ENCODE data around the gene CRISPLD2.
A peak's percentile ranks its signal among the peaks of the same experiment; 100 is the strongest.
"Not testable (repeated sequence)": the region's sequence is repeated elsewhere in the genome, so short reads cannot be mapped to it uniquely, and the experiment has no call there.

Gene CRISPLD2

GRCh38 chr16:84919269-84919668 lies 99.5 kb downstream of the CRISPLD2 start:
- DNase-seq: no peak

GRCh38 chr16:84919708-84920107 lies 99.9 kb downstream of the CRISPLD2 start:
- DNase-seq: no peak

DNA sequence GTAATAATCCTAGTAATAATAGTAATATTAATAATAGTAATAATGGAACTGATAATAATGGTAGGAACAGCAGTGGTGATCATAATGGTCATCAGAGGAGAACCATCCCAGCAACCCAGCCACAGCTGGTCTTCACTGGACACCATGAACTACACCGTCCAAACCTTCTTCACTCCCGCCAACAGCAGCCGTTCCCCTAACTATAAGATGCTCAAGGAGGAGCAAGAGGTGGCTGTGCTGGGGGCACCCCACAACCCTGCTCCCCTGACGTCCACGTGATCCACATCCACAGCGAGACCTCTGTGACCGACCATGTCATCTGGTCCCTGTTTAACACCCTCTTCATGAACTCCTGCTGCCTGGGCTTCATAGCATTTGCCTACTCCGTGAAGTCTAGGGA lies 100.5 kb downstream of the CRISPLD2 start:
- no peak for DNase-seq

- DNase-seq: no peak
These were observed 102.8 kb downstream of the CRISPLD2 start for GRCh38 chr16:84922351-84923120.

DNA sequence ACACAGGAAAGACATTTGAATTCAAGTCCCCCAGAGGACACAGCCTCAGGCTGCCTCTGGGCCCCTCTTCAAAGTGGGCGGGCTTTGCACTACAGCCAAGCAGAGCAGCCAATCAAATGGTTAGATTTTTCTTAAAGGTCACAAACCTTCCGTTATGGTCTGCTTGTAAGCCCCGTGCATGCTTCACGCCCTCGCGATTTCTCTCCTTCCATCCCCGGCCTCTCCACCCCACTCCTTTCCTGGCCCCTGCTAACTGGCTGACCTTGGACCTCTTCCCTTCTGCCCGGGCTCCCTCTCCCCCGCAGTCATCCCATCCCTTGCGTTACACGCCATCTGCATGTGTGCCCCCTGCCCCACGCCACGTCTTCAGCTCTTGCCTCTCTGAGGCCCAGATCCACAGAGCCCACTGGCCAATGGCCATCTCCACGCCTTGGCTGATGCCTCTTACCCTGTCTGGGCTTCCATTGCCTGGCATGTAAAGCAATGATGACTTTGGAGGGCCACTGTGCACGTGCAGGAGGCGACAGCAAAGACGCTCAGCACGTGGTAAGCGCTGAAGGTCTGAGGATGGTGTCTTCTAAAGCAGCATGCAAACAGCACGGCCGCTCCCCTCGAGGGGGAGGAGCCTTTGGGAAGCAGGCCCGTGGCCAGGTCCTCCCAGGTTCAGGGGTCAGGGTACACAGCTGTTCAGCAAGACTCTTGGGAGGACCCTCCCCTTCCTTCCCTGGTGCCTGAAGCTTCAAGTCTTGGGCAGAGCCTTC lies 104.7 kb downstream of the CRISPLD2 start:
- no peak for DNase-seq

- DNase-seq: peak; percentile 42 to 45
These were observed 105.4 kb downstream of the CRISPLD2 start for GRCh38 chr16:84925092-84925772.

DNA sequence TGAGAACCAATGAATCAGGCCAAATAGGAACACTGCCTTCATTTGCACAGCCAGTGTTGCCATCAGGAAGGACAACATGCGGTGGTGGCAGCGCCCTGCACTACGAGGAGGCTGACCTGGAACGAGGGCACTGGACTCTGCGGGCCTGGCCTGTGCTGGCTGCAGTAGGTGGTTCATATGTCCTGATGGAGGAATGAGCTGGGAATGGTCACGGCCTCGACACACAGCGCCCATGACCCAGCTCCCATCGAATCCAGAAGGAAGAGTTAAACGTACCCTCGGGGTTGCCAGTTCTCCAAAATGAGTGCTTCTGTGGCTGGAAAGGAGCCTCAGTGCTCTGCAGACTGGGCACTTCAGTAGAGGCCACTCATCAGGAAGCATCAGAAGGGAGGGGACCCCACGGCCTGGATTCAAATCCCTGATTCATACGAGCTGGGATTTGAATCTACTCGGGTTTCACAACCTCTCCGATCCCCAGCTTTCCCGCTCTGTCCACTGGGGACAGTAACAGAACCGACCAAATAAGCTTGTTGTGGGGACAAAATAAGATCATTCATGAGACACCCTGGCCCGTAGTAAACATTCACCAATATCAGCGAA lies 106.1 kb downstream of the CRISPLD2 start:
- no peak for DNase-seq

GRCh38 chr16:84926462-84926861 lies 106.7 kb downstream of the CRISPLD2 start:
- DNase-seq: no peak

DNA sequence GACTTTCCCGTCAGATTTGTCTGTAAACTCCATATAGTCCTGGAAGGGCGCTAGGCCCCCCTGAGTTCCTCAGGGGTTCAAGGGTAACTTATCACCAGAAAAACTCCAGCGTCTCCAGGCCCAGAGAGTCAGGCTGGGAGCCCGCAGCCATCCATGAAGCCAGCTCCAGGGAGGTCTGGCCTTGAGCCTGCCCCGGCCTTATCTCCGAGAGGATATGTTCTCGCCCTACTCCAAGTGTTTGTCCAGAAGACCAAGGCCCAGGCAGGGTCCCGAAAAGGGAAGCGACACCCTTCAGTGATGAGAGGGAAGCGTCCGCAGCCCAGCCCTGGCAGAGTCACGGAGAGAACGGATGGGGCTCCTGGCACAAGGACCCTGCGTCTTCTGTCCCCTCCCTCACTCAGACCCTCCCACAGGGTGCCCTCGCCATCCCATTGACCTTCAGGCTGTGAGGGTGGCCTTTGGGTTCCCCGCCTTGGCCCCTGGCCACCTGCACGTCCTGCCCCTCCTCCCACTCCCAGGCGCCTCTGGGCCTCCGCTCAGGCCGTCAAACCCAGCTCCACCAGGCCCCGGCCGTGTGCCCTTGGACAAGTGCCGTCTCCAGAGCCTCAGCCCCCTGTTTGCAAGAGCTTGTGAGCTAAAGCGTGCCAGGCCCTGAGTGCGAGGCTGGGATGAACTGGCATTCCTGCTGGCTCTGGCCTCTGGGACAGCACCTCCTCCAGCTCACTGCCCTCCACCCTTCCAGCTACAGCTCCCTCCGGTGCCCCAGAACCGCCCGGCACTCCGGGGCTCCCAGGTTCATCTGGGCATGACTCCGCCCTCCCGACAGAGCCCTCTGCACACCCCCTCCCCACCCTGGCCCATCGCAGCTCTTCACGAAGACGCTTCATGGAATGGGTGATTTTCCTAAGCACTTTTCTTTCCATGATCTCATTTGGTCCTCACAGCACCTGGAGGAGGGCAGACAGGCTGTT lies 108.1 kb downstream of the CRISPLD2 start:
- no peak for DNase-seq

- DNase-seq: no peak
These were observed 109.1 kb downstream of the CRISPLD2 start for GRCh38 chr16:84928679-84929420.

DNA sequence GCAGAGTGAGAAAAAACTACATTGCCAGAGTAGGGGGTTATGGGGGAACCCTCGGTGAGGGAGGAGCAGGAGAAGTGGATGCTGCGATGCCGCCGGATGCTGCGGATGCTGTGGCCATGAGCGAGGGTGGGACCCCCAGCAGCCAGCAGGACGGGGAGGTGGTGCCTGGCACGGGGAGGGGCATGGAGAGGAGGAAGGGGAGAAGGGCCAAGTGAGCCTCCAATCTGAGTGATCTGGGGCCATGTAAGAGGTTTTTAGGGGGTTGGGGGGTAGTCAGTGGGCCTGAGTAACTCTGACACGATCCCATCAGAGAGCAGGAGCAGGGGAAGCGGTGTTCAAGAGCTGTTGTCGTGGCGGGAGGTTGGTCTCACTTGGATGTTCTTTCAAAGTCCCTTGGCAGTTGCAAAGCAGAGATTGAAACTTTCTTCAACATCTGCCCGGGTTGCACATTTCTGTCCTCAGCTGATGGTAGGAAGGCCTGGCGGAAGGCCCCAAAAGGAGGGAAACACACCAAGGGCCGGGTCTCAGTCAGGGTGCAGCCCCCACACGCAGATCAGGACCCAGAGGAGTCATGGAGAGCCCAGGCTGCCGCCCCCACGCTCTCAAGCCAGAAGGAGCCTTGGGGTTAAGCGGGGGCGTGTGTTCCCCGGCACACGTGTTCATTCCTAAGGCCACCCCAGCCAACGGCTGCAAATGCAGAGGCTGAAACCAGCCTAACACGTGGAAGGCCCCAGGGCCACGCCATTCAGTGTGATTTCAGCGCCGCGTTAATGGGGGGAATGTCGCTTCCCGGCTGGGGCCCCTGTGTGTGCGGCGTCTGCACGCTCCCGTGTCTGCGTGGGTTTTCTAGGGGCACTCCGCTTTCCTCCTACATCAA lies 109.9 kb downstream of the CRISPLD2 start:
- no peak for DNase-seq

- no peak for DNase-seq
These were observed 110.7 kb downstream of the CRISPLD2 start for GRCh38 chr16:84930298-84931106.

DNA sequence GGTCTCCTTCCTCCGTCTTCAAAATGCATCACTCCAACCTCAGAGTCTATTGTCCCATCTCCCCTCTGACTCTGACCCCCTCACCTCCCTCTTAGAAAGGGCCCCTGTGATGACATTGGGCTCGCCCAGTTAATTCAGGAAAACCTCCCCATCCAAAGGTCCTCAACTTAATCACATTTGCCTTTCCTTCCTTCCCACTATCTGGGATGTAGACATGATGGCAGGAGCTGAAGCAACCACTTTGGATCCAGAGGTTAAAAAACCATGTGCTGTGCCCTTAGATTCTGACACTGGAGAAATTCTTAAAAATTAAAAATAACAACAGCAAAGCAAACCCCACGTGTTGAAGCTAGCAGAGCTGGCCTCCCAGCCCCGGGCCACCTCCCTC lies 111.3 kb downstream of the CRISPLD2 start:
- DNase-seq: no peak

DNA sequence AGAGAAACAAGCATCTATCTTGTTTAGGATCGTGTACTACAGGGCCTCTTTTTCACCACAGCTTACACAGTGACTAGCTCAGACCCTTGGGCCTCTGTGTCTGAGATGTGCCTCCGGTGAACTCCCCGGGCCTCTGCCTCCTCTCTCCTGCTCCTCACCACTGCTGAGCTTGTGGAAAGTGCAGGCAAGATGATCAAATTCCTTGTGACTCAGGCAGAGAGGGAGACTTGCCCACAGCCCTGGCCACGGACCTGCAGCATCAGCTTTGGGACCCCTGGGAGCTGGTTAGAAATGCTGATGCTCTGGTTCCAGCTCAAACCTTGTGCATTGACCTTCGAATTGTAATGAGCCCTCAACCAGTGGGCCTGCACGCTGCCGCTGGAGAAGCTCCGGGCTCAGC lies 111.7 kb downstream of the CRISPLD2 start:
- no peak for DNase-seq

DNA sequence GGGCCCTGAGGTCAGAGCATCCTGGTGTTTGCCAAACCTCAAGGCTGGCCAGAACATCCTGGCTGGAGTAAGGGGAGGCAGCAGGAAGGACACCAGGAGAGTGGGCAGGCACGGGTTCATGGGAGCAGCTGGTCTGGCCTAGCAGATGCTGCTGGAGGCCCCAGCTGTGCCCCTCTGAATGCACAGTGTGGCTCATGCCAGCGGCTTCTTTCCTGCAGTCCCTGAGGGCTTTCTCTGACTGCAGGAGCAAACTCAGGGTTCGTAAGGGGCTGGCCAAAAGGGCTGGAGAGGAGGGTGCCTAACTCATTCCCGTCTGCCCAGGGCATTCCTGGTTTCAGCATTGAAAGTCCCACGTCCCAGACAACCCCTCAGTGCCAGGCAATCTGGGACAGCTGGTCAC lies 112.9 kb downstream of the CRISPLD2 start:
- no peak for DNase-seq

- no peak for DNase-seq
These were observed 114.2 kb downstream of the CRISPLD2 start for GRCh38 chr16:84933774-84934631.

DNA sequence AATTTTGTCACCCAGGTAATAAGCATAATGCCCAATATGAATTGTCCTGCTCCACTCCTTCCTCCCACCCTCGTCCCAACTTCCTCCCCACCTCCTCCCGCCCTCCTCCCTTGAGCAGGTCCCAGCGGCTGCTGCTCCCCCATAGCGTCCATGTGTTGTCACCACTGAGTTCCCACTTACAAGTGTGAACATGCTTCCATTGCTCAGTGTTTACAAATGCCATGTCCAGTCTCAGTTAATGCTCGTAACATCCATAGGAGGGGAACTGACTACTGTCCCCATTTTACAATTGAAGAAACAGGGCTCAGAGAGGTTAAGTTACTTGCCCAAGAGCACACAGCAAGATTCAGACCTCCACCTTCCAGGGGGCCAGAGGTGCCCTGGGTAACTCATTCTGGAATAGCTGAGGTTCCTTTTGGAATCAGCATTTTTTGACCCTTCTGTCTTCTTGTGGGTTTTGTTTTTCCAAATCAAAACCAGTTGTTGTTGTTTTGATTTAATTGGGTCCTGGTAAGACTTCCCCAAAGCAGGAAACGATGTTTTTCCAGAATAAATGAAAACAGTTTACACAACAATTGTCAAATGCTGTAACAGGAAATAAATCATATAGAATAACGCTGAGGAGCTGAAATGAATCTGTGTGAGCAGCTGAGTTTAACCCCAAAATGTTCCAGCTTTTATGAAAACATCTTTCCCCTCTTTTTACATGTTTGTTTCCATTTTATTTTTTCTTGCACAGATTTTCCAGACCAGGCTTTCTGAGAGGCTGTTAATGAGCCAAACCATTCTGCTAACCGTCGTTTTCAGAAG lies 117.6 kb downstream of the CRISPLD2 start:
- DNase-seq: no peak

GRCh38 chr16:84938616-84939015 lies 118.8 kb downstream of the CRISPLD2 start:
- not testable (repeated sequence) for DNase-seq

Data from bone marrow (tissue), 2 donors.